CD14-positive monocyte (primary cell): ENCODE results near the gene FRS3. TPM values are rescaled to one million over a fixed set of nuclear protein-coding genes. Genes with fewer than 3 reads are reported as not detected.

Experiments used
- DNase-seq, 3 donors: peaks; one replicate each; pipeline ENCODE4 v3.0.0-alpha.2; 2011 to 2022
- H2AFZ ChIP-seq: 2 replicates; pipeline ENCODE4 v1.6.0; 2012; ENCODE audit warnings: mild to moderate bottlenecking, low read depth, low read length, inconsistent platforms; ENCODE audit not compliant: insufficient read depth, poor library complexity, severe bottlenecking
- H3K27ac ChIP-seq, 2 donors: 1 replicate in 1 of 2; 2 replicates in 1 of 2; pipeline ENCODE4 v1.5.1; 2012 to 2013; ENCODE audit warnings: low read length in 2 of 2, control low read depth in 1 of 2, inconsistent platforms in 1 of 2, low read depth in 1 of 2, mild to moderate bottlenecking in 1 of 2
- H3K27me3 ChIP-seq, 2 donors: one replicate each; pipeline versions ENCODE4 v1.6.0 to v1.6.1; 2011 to 2013; ENCODE audit warnings: low read length in 2 of 2; ENCODE audit not compliant: control insufficient read depth in 2 of 2, insufficient read depth in 2 of 2
- H3K36me3 ChIP-seq, 2 donors: replicated peaks in 1 of 2; 1 replicate in 1 of 2; 2 replicates in 1 of 2; pipeline versions ENCODE4 v1.5.1 to v1.6.1; 2012 to 2013; ENCODE audit warnings: low read length in 2 of 2, control low read depth in 1 of 2, inconsistent platforms in 1 of 2, mild to moderate bottlenecking in 1 of 2; ENCODE audit not compliant: insufficient read depth in 2 of 2, control insufficient read depth in 1 of 2
- H3K4me1 ChIP-seq, 2 donors: 1 replicate in 1 of 2; 2 replicates in 1 of 2; pipeline versions ENCODE4 v1.5.1 to v1.6.1; 2012 to 2013; ENCODE audit warnings: low read length in 2 of 2, control low read depth in 1 of 2, inconsistent platforms in 1 of 2, mild to moderate bottlenecking in 1 of 2, moderate library complexity in 1 of 2; ENCODE audit not compliant: insufficient read depth in 2 of 2, control insufficient read depth in 1 of 2
- H3K4me2 ChIP-seq: replicated peaks from 2 replicates; pipeline ENCODE3; 2012; ENCODE audit warnings: low read length, moderate library complexity, mild to moderate bottlenecking; ENCODE audit not compliant: poor library complexity, severe bottlenecking; ENCODE audit errors: extremely low read depth
- H3K4me3 ChIP-seq, 3 experiments: fragments of 200-600 bp in 1 of 3; sonication (generic) in 1 of 3; replicated peaks in 1 of 3; 1 replicate in 2 of 3; 2 replicates in 1 of 3; pipeline ENCODE4 v1.5.1; 2011 to 2013; ENCODE audit warnings: low read length in 3 of 3, mild to moderate bottlenecking in 3 of 3, control low read depth in 2 of 3, low read depth in 2 of 3, inconsistent platforms in 1 of 3, moderate library complexity in 1 of 3
- H3K79me2 ChIP-seq: 2 replicates; pipeline ENCODE4 v1.6.0; 2012; ENCODE audit warnings: mild to moderate bottlenecking, control low read depth, inconsistent platforms, low read length, moderate library complexity; ENCODE audit not compliant: insufficient read depth
- H3K9ac ChIP-seq: 2 replicates; pipeline ENCODE4 v1.6.0; 2017; ENCODE audit warnings: low read length, mild to moderate bottlenecking; ENCODE audit not compliant: insufficient read depth, poor library complexity, severe bottlenecking
- H3K9me3 ChIP-seq, 2 donors: replicated peaks in 1 of 2; 1 replicate in 1 of 2; 2 replicates in 1 of 2; pipeline versions ENCODE4 v1.5.1 to v1.6.1; 2012 to 2013; ENCODE audit warnings: low read length in 2 of 2, control low read depth in 1 of 2; ENCODE audit not compliant: control insufficient read depth in 1 of 2, insufficient read depth in 1 of 2
- H4K20me1 ChIP-seq: 2 replicates; pipeline ENCODE4 v1.6.0; 2012; ENCODE audit warnings: mild to moderate bottlenecking, low read length, control low read depth, moderate library complexity; ENCODE audit not compliant: insufficient read depth
- H3K27ac Mint-ChIP-seq, 7 donors: one replicate each; pipeline ENCODE4 v1.8.0; 2020; ENCODE audit warnings: mild to moderate bottlenecking in 7 of 7, mixed read lengths in 7 of 7, moderate library complexity in 6 of 7, inconsistent platforms in 2 of 7
- H3K27me3 Mint-ChIP-seq, 3 donors: one replicate each; pipeline ENCODE4 v1.8.0; 2021 to 2022; ENCODE audit warnings: low read depth in 3 of 3, mild to moderate bottlenecking in 3 of 3, mixed read lengths in 3 of 3, moderate library complexity in 3 of 3, inconsistent platforms in 1 of 3
- H3K36me3 Mint-ChIP-seq, 2 donors: one replicate each; pipeline ENCODE4 v1.8.0; 2020; ENCODE audit warnings: mixed read lengths in 2 of 2, inconsistent platforms in 1 of 2, mild to moderate bottlenecking in 1 of 2
- H3K4me1 Mint-ChIP-seq: one replicate; pipeline ENCODE4 v1.8.0; 2020; ENCODE audit warnings: mild to moderate bottlenecking, mixed read lengths
- H3K4me3 Mint-ChIP-seq, 2 donors: one replicate each; pipeline ENCODE4 v1.8.0; 2020; ENCODE audit warnings: mild to moderate bottlenecking in 2 of 2, mixed read lengths in 2 of 2, moderate library complexity in 1 of 2
- H3K9me3 Mint-ChIP-seq, 7 donors: one replicate each; pipeline ENCODE4 v1.8.0; 2020 to 2022; ENCODE audit warnings: mixed read lengths in 7 of 7, mild to moderate bottlenecking in 6 of 7, moderate library complexity in 6 of 7, inconsistent platforms in 2 of 7
- WGBS: methylation state at CpG from one replicate; pipeline ENCODE4 v1.1.5; 2013; ENCODE audit warnings: missing lambda C conversion rate; ENCODE audit not compliant: insufficient coverage; 5-methylcytosine and 5-hydroxymethylcytosine counted together
- intact Hi-C, 2 donors: fragments of 100-400 bp; cut with micrococcal nuclease; formaldehyde crosslinking; loops; one replicate each; pipeline versions ENCODE4 v1.15.0 to v1.15.1; 2023
- polyA plus RNA-seq, 3 donors: library from polyadenylated mRNA; depleted of rRNA in 1 of 3; unstranded in 2 of 3; stranded (reverse) in 1 of 3; fragments of 300-500 nt in 2 of 3; fragments of >200 nt in 1 of 3; fragmentation: Illumina TruSeq in 2 of 3; gene quantifications; 1 replicate in 2 of 3; 2 replicates in 1 of 3; pipeline ENCODE4 v1.2.3, GENCODE V29; 2012 to 2021
- TF ChIP-seq, protein P1 (sequence below): fragments of 200-600 bp; IDR thresholded peaks from one replicate; pipeline ENCODE4 v1.8.0; 2022; ENCODE audit warnings: antibody characterized with exemption, mild to moderate bottlenecking

Gene FRS3
- polyA plus RNA-seq, 3 donors = 1.3 to 7.0 (median 2.6) TPM

DNA sequence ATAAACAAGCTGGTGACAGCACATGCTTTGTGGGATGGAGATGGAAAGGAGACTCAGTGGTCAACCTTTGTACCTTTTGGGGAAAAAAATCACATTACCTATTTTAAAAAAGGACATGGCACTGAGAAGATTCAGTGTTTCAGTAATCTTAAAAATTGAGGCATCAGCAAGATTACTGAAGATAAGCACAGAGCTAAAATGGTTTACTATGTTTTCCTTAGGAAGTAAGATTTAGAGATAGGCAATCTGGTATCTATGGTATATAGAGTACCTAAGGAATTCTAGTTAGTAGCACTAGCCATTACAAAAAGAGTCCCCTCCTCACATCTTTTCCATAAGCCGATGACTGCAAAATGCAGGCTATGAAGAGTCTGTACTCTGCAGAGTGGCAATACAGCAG, 43.5 kb upstream of the FRS3 start:
- Histone ChIP-seq H2AFZ (no peak overlapping the region), H3K9ac (no peak overlapping the region), H3K27ac (no peak overlapping the region), H3K4me3 (no peak overlapping the region), H3K36me3 (no peaks in the 10 kb centered on the region), H3K4me1 (peaks cover 9 to 13% of the 10 kb centered on the region in 2 donors), H4K20me1 (no peaks in the 10 kb centered on the region), H3K4me2 (no peak overlapping the region), H3K79me2 (no peaks in the 10 kb centered on the region), H3K9me3 (no peaks in the 10 kb centered on the region), H3K27me3 (no peaks in the 10 kb centered on the region)
- no peak for DNase-seq
- Mint-ChIP-seq H3K4me1 (peaks cover 27% of the 10 kb centered on the region), H3K9me3 (no peaks in the 10 kb centered on the region), H3K27me3 (no peaks in the 10 kb centered on the region), H3K36me3 (peaks cover 2 to 4% of the 10 kb centered on the region in 2 donors), H3K27ac (no peak overlapping the region), H3K4me3 (no peak overlapping the region)
- TF ChIP-seq, protein P1, sequence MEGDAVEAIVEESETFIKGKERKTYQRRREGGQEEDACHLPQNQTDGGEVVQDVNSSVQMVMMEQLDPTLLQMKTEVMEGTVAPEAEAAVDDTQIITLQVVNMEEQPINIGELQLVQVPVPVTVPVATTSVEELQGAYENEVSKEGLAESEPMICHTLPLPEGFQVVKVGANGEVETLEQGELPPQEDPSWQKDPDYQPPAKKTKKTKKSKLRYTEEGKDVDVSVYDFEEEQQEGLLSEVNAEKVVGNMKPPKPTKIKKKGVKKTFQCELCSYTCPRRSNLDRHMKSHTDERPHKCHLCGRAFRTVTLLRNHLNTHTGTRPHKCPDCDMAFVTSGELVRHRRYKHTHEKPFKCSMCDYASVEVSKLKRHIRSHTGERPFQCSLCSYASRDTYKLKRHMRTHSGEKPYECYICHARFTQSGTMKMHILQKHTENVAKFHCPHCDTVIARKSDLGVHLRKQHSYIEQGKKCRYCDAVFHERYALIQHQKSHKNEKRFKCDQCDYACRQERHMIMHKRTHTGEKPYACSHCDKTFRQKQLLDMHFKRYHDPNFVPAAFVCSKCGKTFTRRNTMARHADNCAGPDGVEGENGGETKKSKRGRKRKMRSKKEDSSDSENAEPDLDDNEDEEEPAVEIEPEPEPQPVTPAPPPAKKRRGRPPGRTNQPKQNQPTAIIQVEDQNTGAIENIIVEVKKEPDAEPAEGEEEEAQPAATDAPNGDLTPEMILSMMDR = no peak
- intact Hi-C loops = no loop called here
- 100% methylated on average over 1 of the region's 1 CpG for WGBS

DNA sequence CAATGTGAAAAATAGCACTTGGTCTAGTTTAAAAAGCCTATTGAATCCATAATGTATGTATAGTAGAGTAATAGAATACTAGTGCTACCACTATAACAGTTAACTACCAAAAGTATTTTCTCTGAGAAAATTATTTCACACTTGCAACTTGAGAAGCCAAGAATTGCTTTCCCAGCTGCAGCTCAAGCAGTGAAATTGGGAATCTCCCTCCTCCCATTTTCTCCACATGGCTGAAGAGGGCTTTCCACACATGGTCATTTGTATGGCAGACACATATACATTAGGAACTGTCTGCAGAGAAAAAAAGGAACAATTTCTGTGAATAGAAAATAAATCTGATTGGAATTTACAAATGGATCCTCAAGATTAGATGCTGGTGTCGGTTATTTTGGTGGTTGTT, 42.3 kb upstream of the FRS3 start:
- 80% methylated on average over 1 of the region's 1 CpG for WGBS
- no peaks in the 10 kb centered on the region for H3K36me3 ChIP-seq
- H3K4me1 ChIP-seq = peaks cover 9 to 13% of the 10 kb centered on the region in 2 donors
- no peaks in the 10 kb centered on the region for H3K27me3 ChIP-seq
- DNase-seq = no peak
- no peak overlapping the region for H3K27ac Mint-ChIP-seq
- H3K4me3 ChIP-seq = no peak overlapping the region
- H3K27ac ChIP-seq = no peak overlapping the region
- H3K4me2 ChIP-seq = no peak overlapping the region
- H3K79me2 ChIP-seq = no peaks in the 10 kb centered on the region
- no peak overlapping the region for H2AFZ ChIP-seq
- H4K20me1 ChIP-seq = no peaks in the 10 kb centered on the region
- H3K36me3 Mint-ChIP-seq = peaks cover 2 to 4% of the 10 kb centered on the region in 2 donors
- H3K9me3 ChIP-seq = no peaks in the 10 kb centered on the region
- intact Hi-C loops = no loop called here
- TF ChIP-seq, protein P1 = no peak
- H3K9me3 Mint-ChIP-seq = peaks cover 0 to 1% (median 0%) of the 10 kb centered on the region in 7 donors
- H3K9ac ChIP-seq = no peak overlapping the region
- H3K4me3 Mint-ChIP-seq = no peak overlapping the region
- peaks cover 28% of the 10 kb centered on the region for H3K4me1 Mint-ChIP-seq
- H3K27me3 Mint-ChIP-seq = no peaks in the 10 kb centered on the region
